NCI-H2107 treated with DMSO at 0.1 percent for 48 hours (cell line): ENCODE data around the gene MYO9A.

ENCODE experiments used
- DNase-seq: peaks from one replicate; lab custom pipeline; 2025; ENCODE audit not compliant: unreplicated experiment; lab: John Stamatoyannopoulos, UW

The MYO9A gene

GRCh38 chr15:71962537-71962936 is 155.4 kb downstream of the MYO9A start:
- no peak for DNase-seq

- no peak for DNase-seq
Measured at GRCh38 chr15:71957026-71957425, 160.9 kb downstream of the MYO9A start.

- no peak for DNase-seq
Measured at GRCh38 chr15:71951134-71951533, 166.8 kb downstream of the MYO9A start.

GRCh38 chr15:71945012-71945411 is 172.9 kb downstream of the MYO9A start:
- no peak for DNase-seq

- no peak for DNase-seq
Measured at GRCh38 chr15:71943806-71944205, 174.1 kb downstream of the MYO9A start.

- DNase-seq, result no peak
Measured at GRCh38 chr15:71939981-71940588, 177.9 kb downstream of the MYO9A start.

GRCh38 chr15:71937650-71938311 is 180.2 kb downstream of the MYO9A start:
- DNase-seq, result no peak

- no peak for DNase-seq
Measured at GRCh38 chr15:71934446-71934845, 183.5 kb downstream of the MYO9A start.

GRCh38 chr15:71932689-71933088 is 185.3 kb downstream of the MYO9A start:
- no peak for DNase-seq

GRCh38 chr15:71931261-71931660 is 186.7 kb downstream of the MYO9A start:
- DNase-seq, result no peak

GRCh38 chr15:71925145-71925544 is 192.8 kb downstream of the MYO9A start:
- no peak for DNase-seq

- DNase-seq, result no peak
Measured at GRCh38 chr15:71921191-71921590, 196.8 kb downstream of the MYO9A start.

- DNase-seq, result no peak
Measured at GRCh38 chr15:71920573-71920972, 197.4 kb downstream of the MYO9A start.

- no peak for DNase-seq
Measured at GRCh38 chr15:71916834-71917233, 201.1 kb downstream of the MYO9A start.

- DNase-seq, result no peak
Measured at GRCh38 chr15:71914092-71914491, 203.9 kb downstream of the MYO9A start.

- no peak for DNase-seq
Measured at GRCh38 chr15:71899674-71900073, 218.3 kb downstream of the MYO9A start.

- DNase-seq, result no peak
Measured at GRCh38 chr15:71893691-71894090, 224.3 kb downstream of the MYO9A start.

GRCh38 chr15:71892335-71892734 is 225.6 kb downstream of the MYO9A start:
- no peak for DNase-seq

- no peak for DNase-seq
Measured at GRCh38 chr15:71891026-71891425, 226.9 kb downstream of the MYO9A start.

GRCh38 chr15:71889947-71890346 is 228.0 kb downstream of the MYO9A start:
- no peak for DNase-seq

- no peak for DNase-seq
Measured at GRCh38 chr15:71889385-71889784, 228.6 kb downstream of the MYO9A start.

GRCh38 chr15:71888797-71889196 is 229.2 kb downstream of the MYO9A start:
- DNase-seq, result no peak

GRCh38 chr15:71885390-71885789 is 232.6 kb downstream of the MYO9A start:
- DNase-seq, result no peak
